ENCODE results near the gene RNF5. TPM values are rescaled to one million over a fixed set of nuclear protein-coding genes. Genes with fewer than 3 reads are reported as not detected.

RNF5 gene
- polyA plus RNA-seq, 1 of the 3 experiments (the other 2 are of a cell fraction), result 110 TPM

GRCh38 chr6:32204268-32204715 lies 26.1 kb downstream of the RNF5 start:
- H3K9me3 ChIP-seq, result no peaks in the 10 kb centered on the region
- TF ChIP-seq CHD2 (IDR thresholded peaks at IDR 0.05; ENCODE audit: low read length, partially characterized antibody), result no peak
- TF ChIP-seq RCOR1 (IDR thresholded peaks at IDR 0.05; ENCODE audit: low read length), result no peak
- no peak for TF ChIP-seq SIN3A (IDR thresholded peaks at IDR 0.05; ENCODE audit: borderline replicate concordance, low read depth, low read length)
- no peak for TF ChIP-seq GATA2 (CRISPR knock-in tag; IDR thresholded peaks at IDR 0.05)
- no peak for TF ChIP-seq FOXJ3 (CRISPR knock-in tag; IDR thresholded peaks at IDR 0.05)
- no peak for TF ChIP-seq GABPA (IDR thresholded peaks at IDR 0.05; ENCODE audit: low read depth)
- no peak for TF ChIP-seq NRF1 (IDR thresholded peaks at IDR 0.05; ENCODE audit: low read depth, low read length)
- no peak for TF ChIP-seq POLR2AphosphoS5 (IDR thresholded peaks at IDR 0.05; ENCODE audit: low read depth, low read length)
- TF ChIP-seq ZBTB33 (IDR thresholded peaks at IDR 0.05; ENCODE audit: borderline replicate concordance, low read depth), result no peak
- TF ChIP-seq RXRA (IDR thresholded peaks at IDR 0.05; ENCODE audit: borderline replicate concordance, low read depth), result no peak
- TF ChIP-seq USF2 (IDR thresholded peaks at IDR 0.05; ENCODE audit: borderline replicate concordance, low read depth, low read length), result no peak
- no peak for TF ChIP-seq IRF3 (IDR thresholded peaks at IDR 0.05; ENCODE audit: low read depth, low read length)
- no peak for TF ChIP-seq TEAD4 (IDR thresholded peaks at IDR 0.05; ENCODE audit: borderline replicate concordance, insufficient read depth)
- TF ChIP-seq TCF12 (IDR thresholded peaks at IDR 0.05), result no peak
- TF ChIP-seq MAX (IDR thresholded peaks at IDR 0.05; ENCODE audit: low read depth), result no peak
- peaks cover 27% of the 10 kb centered on the region; the same call in 1 of the 2 replicates for H3K27me3 ChIP-seq (ENCODE audit: insufficient read depth)
- H3F3A ChIP-seq (replicated peaks; ENCODE audit: insufficient read depth), result no peaks in the 10 kb centered on the region
- POLR2A ChIA-PET, result interaction anchor here (1.2 kb wide), 1 partner anchor 9 kb away, joined by 4 read pairs; no protein-coding TSS in a partner anchor
- CTCF ChIA-PET, result interaction anchor here (0.9 kb wide), 1 partner anchor 41 kb away, joined by 3 read pairs; no protein-coding TSS in a partner anchor
- no peak overlapping the region for H3K4me2 ChIP-seq
- H3K4me3 ChIP-seq (ENCODE audit: low read depth in 2 of 2, low read length in 1 of 2), result no peak overlapping the region
- H3K9ac ChIP-seq, result no peak overlapping the region
- H3K36me3 ChIP-seq (replicated peaks in 1 of 2; ENCODE audit: control insufficient read depth in 1 of 2, insufficient read depth in 2 of 2, low read length in 1 of 2), result no peaks in the 10 kb centered on the region
- no peak overlapping the region for H2AFZ ChIP-seq (ENCODE audit: low read depth)
- H3K9me2 ChIP-seq, result no peaks in the 10 kb centered on the region
- no peaks in the 10 kb centered on the region for H4K20me1 ChIP-seq (ENCODE audit: insufficient read depth)
- H3K27ac ChIP-seq (ENCODE audit: low read depth in 2 of 2, low read length in 1 of 2), result no peak overlapping the region
- WGBS (ENCODE audit: low lambda C conversion rate), result 83% methylated on average over 1 of the region's 3 CpGs
- no peaks in the 10 kb centered on the region for H3K79me2 ChIP-seq (ENCODE audit: insufficient read depth)
- no peak for DNase-seq
- no peaks in the 10 kb centered on the region for H3K4me1 ChIP-seq (ENCODE audit: control insufficient read depth in 1 of 2, insufficient read depth in 2 of 2, low read depth in 1 of 2, low read length in 1 of 2)

Data from SK-N-SH (cell line).